GM19238 (cell line): Measurements from ENCODE around the gene SCARF2.
"Not testable (repeated sequence)": the region's sequence is repeated elsewhere in the genome, so short reads cannot be mapped to it uniquely, and the experiment has no call there.

ENCODE experiments used
- DNase-seq: peaks from one replicate; pipeline ENCODE4 v3.0.0; 2011; ENCODE audit warnings: low spot score; ENCODE audit not compliant: insufficient read length

Gene SCARF2, protein sequence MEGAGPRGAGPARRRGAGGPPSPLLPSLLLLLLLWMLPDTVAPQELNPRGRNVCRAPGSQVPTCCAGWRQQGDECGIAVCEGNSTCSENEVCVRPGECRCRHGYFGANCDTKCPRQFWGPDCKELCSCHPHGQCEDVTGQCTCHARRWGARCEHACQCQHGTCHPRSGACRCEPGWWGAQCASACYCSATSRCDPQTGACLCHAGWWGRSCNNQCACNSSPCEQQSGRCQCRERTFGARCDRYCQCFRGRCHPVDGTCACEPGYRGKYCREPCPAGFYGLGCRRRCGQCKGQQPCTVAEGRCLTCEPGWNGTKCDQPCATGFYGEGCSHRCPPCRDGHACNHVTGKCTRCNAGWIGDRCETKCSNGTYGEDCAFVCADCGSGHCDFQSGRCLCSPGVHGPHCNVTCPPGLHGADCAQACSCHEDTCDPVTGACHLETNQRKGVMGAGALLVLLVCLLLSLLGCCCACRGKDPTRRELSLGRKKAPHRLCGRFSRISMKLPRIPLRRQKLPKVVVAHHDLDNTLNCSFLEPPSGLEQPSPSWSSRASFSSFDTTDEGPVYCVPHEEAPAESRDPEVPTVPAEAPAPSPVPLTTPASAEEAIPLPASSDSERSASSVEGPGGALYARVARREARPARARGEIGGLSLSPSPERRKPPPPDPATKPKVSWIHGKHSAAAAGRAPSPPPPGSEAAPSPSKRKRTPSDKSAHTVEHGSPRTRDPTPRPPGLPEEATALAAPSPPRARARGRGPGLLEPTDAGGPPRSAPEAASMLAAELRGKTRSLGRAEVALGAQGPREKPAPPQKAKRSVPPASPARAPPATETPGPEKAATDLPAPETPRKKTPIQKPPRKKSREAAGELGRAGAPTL

GRCh38 chr22:20437613-20438426 lies at the start of gene SCARF2:
Gene SCARF2 (minus strand): TSS chr22:20437825. CDS start chr22:20437754, 71 bp downstream.
- no peak for DNase-seq

- no peak for DNase-seq
These were observed 48.6 kb upstream of the SCARF2 start for GRCh38 chr22:20486229-20486628.

- no peak for DNase-seq
These were observed 47.5 kb upstream of the SCARF2 start for GRCh38 chr22:20484948-20485683.

DNA sequence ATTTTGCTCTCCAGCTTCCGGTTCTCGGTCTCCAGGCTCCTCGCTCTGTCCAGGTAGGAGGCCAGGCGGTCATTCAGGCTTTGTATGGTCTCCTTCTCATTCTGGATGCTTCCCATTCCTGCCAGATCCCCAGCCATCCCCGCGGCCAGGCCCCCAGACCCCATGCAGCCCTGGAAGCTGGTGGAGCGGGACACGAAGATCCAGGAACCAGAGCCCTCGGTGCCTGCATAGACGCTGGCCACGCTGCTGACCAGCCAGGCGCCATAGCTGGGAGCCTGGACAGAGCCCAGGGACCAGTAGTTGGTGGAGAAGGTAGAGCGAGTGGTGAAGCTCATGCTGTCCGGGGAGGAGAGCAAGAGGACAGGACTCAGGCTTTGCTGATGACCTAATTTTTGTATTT lies 46.1 kb upstream of the SCARF2 start:
- DNase-seq = no peak

DNA sequence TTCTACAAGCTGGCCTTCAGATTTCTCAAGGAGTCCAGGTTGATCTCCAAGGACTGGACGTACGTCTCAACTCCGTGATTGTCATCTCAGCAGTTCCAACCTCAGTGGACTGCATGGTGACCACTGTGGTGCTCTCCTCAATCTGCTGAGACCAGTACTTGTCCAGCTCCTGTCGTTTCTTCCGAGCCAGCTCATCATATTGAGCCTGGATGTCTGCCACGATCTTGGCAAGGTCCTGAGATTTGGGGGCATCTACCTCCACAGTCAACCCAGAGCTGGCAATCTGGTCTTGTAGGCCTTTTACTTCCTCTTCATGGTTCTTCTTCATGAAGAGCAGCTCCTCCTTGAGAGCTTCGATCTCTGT lies 45.5 kb upstream of the SCARF2 start:
- not testable (repeated sequence) for DNase-seq

DNA sequence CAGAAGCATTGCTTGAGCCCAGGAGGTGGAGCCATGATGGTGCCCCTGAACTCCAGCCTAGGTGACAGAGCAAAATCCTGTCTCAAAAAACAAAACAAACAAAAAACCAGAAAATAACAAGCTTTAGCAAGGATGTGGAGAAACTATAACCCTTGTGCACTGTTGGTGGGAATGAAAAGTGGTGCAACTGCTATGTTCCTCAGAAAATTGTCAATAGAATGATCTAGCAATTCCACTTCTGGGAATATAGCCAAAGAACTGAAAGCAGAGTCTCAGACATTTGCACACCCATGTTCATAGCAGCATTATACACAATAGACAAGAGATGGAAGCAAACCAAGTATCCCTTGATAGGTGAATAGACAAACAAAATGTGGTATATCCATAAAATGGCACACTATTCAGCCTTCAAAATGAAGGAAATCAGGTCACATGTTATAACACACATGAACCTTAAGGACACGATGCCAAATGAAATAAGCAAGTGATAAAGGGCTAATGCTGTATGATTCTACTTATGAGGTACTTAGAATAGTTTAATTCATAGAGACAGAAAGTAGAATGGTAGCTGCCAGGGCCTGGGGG lies 42.1 kb upstream of the SCARF2 start:
- no peak for DNase-seq

DNA sequence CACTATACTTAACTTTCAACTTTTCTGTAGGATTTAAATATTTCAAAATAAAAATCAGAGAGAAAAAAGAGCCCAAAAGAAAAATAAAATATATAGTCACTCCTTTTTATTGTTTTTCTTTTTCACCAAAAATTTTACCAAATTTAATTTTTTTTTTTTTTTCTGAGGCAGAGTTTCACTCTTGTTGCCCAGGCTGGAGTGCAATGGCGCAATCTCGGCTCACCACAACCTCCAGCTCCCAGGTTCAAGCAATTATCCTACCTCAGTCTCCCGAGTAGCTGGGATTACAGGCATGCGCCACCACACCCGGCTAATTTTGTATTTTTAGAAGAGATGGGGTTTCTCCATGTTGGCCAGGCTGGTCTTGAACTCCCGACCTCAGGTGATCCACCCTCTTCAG lies 40.4 kb upstream of the SCARF2 start:
- DNase-seq = not testable (repeated sequence)

DNA sequence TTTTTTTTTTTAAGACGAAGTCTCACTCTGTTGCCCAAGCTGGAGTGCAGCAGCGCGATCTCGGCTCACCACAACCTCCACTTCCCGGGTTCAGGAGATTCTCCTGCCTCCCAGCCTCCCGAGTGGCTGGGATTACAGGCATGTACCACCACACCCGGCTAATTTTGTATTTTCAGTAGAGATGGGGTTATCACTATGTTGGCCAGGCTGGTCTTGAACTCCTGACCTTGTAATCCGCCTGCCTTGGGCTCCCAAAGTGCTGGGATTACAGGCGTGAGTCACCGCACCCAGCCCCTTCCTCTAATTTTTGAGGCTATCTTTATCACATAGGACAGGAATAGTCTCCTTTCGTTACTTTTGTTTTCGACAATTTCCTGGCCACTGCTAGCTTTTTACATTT lies 37.9 kb upstream of the SCARF2 start:
- DNase-seq = not testable (repeated sequence)

GRCh38 chr22:20475115-20475436 lies 37.5 kb upstream of the SCARF2 start:
- DNase-seq = no peak

GRCh38 chr22:20472629-20473442 lies 35.2 kb upstream of the SCARF2 start:
- no peak for DNase-seq

GRCh38 chr22:20471126-20471833 lies 33.7 kb upstream of the SCARF2 start:
- no peak for DNase-seq

GRCh38 chr22:20470525-20470924 lies 32.9 kb upstream of the SCARF2 start:
- not testable (repeated sequence) for DNase-seq

DNA sequence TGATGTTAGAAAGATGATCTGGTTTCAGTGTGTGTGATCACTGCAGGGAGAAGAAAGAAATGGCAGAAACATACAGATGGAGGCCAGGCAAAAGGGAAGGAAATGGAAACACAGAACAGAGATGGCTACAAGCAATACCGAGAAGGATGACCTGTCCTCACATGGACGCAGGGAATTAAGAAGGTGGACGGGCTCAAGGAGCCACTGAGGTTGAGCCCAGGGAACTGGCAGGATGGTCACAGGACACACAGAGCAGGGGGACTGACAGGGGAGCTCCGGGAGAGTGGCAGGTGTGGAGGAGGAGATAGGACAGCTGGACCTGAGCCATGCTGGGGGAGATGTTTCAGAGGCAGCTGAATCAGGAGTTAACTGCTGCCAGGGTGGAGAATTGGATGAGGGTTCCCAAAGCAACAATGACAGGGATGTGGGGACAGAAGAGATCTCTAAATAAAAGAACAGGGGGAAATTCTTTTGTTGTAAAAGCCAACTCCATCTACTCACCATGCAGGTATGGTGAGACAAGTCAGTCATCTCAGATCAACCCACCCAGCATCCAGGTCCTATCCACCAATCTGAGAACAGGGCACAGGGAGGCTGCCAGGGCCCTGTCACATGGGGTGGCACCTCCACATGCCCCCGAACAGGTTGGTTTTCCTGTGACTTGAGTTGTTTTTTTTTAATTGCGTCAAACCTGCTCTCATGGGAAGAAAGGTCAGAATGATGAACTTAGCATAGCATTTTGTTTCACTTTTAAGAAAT lies 31.7 kb upstream of the SCARF2 start:
- no peak for DNase-seq

DNA sequence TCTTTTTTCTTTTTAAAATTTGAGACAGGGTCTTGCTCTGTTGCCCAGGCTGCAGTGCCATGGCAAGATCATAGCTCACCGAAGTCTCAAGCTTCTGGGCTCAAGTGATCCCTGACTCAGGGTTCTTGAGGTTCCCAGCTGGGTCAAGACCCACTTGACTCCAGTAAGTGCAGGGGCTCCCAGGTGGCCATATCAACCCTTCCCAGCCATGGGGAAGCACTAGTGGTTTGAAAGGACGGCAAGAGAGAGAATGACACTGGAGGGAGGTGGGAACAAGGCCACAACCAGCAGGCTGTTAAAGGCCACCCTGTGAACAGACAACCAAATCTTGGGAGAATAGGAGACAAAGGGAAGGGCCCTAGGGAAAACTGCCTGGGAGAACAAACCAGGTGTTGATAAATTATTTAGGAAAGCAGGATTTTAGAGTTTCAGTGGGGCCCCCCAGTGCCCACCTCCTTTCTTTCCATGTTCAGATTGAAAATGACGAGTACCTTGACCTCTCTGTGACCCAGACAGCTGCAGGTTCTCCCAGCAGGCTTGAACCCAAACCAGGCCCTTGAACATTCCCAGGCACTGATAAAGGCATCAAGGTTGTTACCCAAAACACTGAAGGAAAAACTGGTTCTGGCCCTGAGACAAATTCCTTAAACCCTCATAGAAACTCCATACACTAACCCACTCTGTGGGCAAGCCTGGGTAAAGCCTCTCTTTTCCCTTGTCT lies 29.2 kb upstream of the SCARF2 start:
- DNase-seq = no peak

DNA sequence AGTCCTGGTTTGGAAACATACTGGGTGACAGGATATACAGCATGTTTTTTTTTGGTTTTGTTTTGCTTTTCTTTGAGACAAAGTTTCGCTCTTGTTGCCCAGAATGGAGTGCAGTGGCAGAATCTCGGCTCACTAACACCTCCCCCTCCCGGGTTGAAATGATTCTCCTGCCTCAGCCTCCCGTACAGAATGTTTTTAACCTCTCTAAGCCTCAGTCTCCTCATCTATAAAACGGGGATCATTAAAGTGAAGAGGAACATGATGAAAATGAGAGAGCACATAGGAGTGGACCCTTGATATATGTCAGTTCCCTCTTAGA lies 28.1 kb upstream of the SCARF2 start:
- no peak for DNase-seq

GRCh38 chr22:20464912-20465758 lies 27.5 kb upstream of the SCARF2 start:
- no peak for DNase-seq

GRCh38 chr22:20464096-20464614 lies 26.5 kb upstream of the SCARF2 start:
- no peak for DNase-seq
